Hepatocyte (in vitro differentiated cells): ENCODE data around the gene ZNF326. TPM values are rescaled to one million over a fixed set of nuclear protein-coding genes. Genes with fewer than 3 reads are reported as not detected.

Experiments used
- DNase-seq: peaks from one replicate; pipeline ENCODE4 v3.0.0-alpha.2; 2016; ENCODE audit warnings: low spot score
- H2AFZ ChIP-seq: fragments of 200-600 bp; sonication (generic); 2 replicates; pipeline ENCODE4 v1.6.0; 2016; ENCODE audit warnings: antibody characterized with exemption, mild to moderate bottlenecking
- H3K27ac ChIP-seq: fragments of 200-600 bp; sonication (generic); 2 replicates; pipeline ENCODE4 v1.5.1; 2016; ENCODE audit warnings: mild to moderate bottlenecking
- H3K27me3 ChIP-seq: fragments of 200-600 bp; sonication (generic); 2 replicates; pipeline ENCODE4 v1.6.1; 2016
- H3K36me3 ChIP-seq: fragments of 200-600 bp; sonication (generic); replicated peaks from 2 replicates; pipeline ENCODE4 v1.5.1; 2016; ENCODE audit warnings: low read depth; ENCODE audit not compliant: insufficient read depth
- H3K4me1 ChIP-seq: fragments of 200-600 bp; sonication (generic); 2 replicates; pipeline ENCODE4 v1.5.1; 2016; ENCODE audit warnings: mild to moderate bottlenecking, moderate library complexity; ENCODE audit not compliant: insufficient read depth
- H3K4me2 ChIP-seq: fragments of 200-600 bp; sonication (generic); 2 replicates; pipeline ENCODE4 v1.6.0; 2016
- H3K4me3 ChIP-seq: fragments of 200-600 bp; sonication (generic); 2 replicates; pipeline ENCODE4 v1.5.1; 2016; ENCODE audit warnings: mild to moderate bottlenecking
- H3K79me2 ChIP-seq: fragments of 200-600 bp; sonication (generic); 2 replicates; pipeline ENCODE4 v1.6.0; 2017; ENCODE audit warnings: mild to moderate bottlenecking
- H3K9me2 ChIP-seq: fragments of 200-600 bp; sonication (generic); replicated peaks from 2 replicates; pipeline ENCODE4 v1.6.0; 2017; ENCODE audit warnings: mild to moderate bottlenecking; ENCODE audit not compliant: insufficient read depth
- H3K9me3 ChIP-seq: fragments of 200-600 bp; sonication (generic); 2 replicates; pipeline ENCODE4 v1.5.1; 2016; ENCODE audit warnings: low read depth, mild to moderate bottlenecking
- H4K20me1 ChIP-seq: fragments of 200-600 bp; sonication (generic); 2 replicates; pipeline ENCODE4 v1.6.0; 2016; ENCODE audit warnings: mild to moderate bottlenecking; ENCODE audit not compliant: insufficient read depth, poor library complexity, severe bottlenecking
- CTCF ChIP-seq: fragments of 200-600 bp; sonication (generic); IDR thresholded peaks from 2 replicates; pipeline ENCODE4 v1.5.1; 2016; ENCODE audit warnings: antibody characterized with exemption, mild to moderate bottlenecking; ENCODE audit not compliant: poor library complexity
- EZH2 ChIP-seq: fragments of 200-600 bp; sonication (generic); IDR thresholded peaks from 2 replicates; pipeline ENCODE4 v1.6.1; 2016; ENCODE audit warnings: antibody characterized with exemption, mild to moderate bottlenecking, borderline replicate concordance
- EZH2phosphoT487 ChIP-seq: fragments of 200-600 bp; sonication (generic); IDR thresholded peaks from one replicate; pipeline ENCODE4 v1.6.1; 2018; ENCODE audit warnings: antibody characterized with exemption, mild to moderate bottlenecking, low read depth, moderate library complexity; ENCODE audit not compliant: unreplicated experiment, severe bottlenecking
- WGBS: methylation state at CpG from one replicate; pipeline ENCODE4 v1.1.6; 2016; ENCODE audit warnings: low lambda C conversion rate; ENCODE audit errors: missing lambda C conversion rate; 5-methylcytosine and 5-hydroxymethylcytosine counted together
- polyA plus RNA-seq: library from polyadenylated mRNA; unstranded; fragments of >200 nt; fragmentation: Nextera tagmentation; extraction: Ambion mirVana; gene quantifications from 2 replicates; pipeline ENCODE4 v1.2.1, GENCODE V29; 2016
- total RNA-seq: library from RNA; depleted of rRNA; stranded (reverse); fragments of >200 nt; gene quantifications from 2 replicates; pipeline ENCODE4 v1.2.3, GENCODE V29; 2014

ZNF326 gene
- total and polyA plus RNA-seq, 2 experiments from 2014 or later, result 16.1 to 25.7 TPM

- TF ChIP-seq CTCF, result no peak
- TF ChIP-seq EZH2, result no peak
- TF ChIP-seq EZH2phosphoT487, result no peak
- WGBS, result 78% methylated on average over 6 of the region's 6 CpGs
- Histone ChIP-seq H3K27me3 (no peaks in the 10 kb centered on the region), H3K4me1 (no peaks in the 10 kb centered on the region), H3K36me3 (no peaks in the 10 kb centered on the region), H3K4me2 (no peak overlapping the region), H3K9me3 (no peaks in the 10 kb centered on the region), H3K9me2 (no peaks in the 10 kb centered on the region), H3K79me2 (no peaks in the 10 kb centered on the region), H4K20me1 (no peaks in the 10 kb centered on the region), H3K27ac (no peak overlapping the region), H3K4me3 (no peak overlapping the region), H2AFZ (no peak overlapping the region)
- DNase-seq, result no peak
Observed at GRCh38 chr1:89962024-89962741, 32.7 kb upstream of the ZNF326 start.

GRCh38 chr1:89962742-89963075 is 32.2 kb upstream of the ZNF326 start:
- Histone ChIP-seq H3K4me2 (no peak overlapping the region), H3K79me2 (no peaks in the 10 kb centered on the region)

GRCh38 chr1:89965193-89965768 is 29.6 kb upstream of the ZNF326 start:
- no peak overlapping the region for H3K27ac ChIP-seq
- no peaks in the 10 kb centered on the region for H3K4me1 ChIP-seq
- no peak for TF ChIP-seq EZH2
- no peak for TF ChIP-seq CTCF
- no peak for TF ChIP-seq EZH2phosphoT487
- no peak for DNase-seq
- H2AFZ ChIP-seq, result no peak overlapping the region
- no peak overlapping the region for H3K4me3 ChIP-seq
- 73% methylated on average over 4 of the region's 4 CpGs for WGBS
- H4K20me1 ChIP-seq, result no peaks in the 10 kb centered on the region
- no peaks in the 10 kb centered on the region for H3K9me3 ChIP-seq
- H3K36me3 ChIP-seq, result no peaks in the 10 kb centered on the region
- H3K4me2 ChIP-seq, result no peak overlapping the region
- no peaks in the 10 kb centered on the region for H3K79me2 ChIP-seq
- no peaks in the 10 kb centered on the region for H3K27me3 ChIP-seq
- no peaks in the 10 kb centered on the region for H3K9me2 ChIP-seq

More at GRCh38 chr1:89962742-89963075, 32.2 kb upstream of the ZNF326 start:
- Histone ChIP-seq H3K27ac (no peak overlapping the region), H4K20me1 (no peaks in the 10 kb centered on the region), H3K36me3 (no peaks in the 10 kb centered on the region), H3K27me3 (no peaks in the 10 kb centered on the region), H3K9me2 (no peaks in the 10 kb centered on the region), H2AFZ (no peak overlapping the region), H3K4me1 (no peaks in the 10 kb centered on the region), H3K9me3 (no peaks in the 10 kb centered on the region), H3K4me3 (no peak overlapping the region)
- TF ChIP-seq EZH2 (no peak), CTCF (no peak), EZH2phosphoT487 (no peak)
- 80% methylated on average over 1 of the region's 1 CpG for WGBS
- DNase-seq, result no peak
